OCI-M1 (cell line): ENCODE data around the gene SLC39A6.
"Not testable (repeated sequence)": the region's sequence is repeated elsewhere in the genome, so short reads cannot be mapped to it uniquely, and the experiment has no call there.

ENCODE experiments used
- DNase-seq: peaks from one replicate; lab custom pipeline; 2025; lab: John Stamatoyannopoulos, UW

The SLC39A6 gene

GRCh38 chr18:36135264-36135663, 6.1 kb upstream of the SLC39A6 start:
- no peak for DNase-seq

- DNase-seq: no peak
Measured at GRCh38 chr18:36132756-36133155, 3.6 kb upstream of the SLC39A6 start.

- DNase-seq: no peak
Measured at GRCh38 chr18:36131692-36132483, 2.7 kb upstream of the SLC39A6 start.

GRCh38 chr18:36130883-36131653, 1.9 kb upstream of the SLC39A6 start:
- DNase-seq: no peak

GRCh38 chr18:36130039-36130831, 1.1 kb upstream of the SLC39A6 start:
- DNase-seq: no peak

- no peak for DNase-seq
Measured at GRCh38 chr18:36128907-36129299, 237 bp downstream of the SLC39A6 start.

- peak; percentile 50 for DNase-seq
Measured at GRCh38 chr18:36128530-36128870, 640 bp downstream of the SLC39A6 start.

- peak; percentile 50 for DNase-seq
Measured at GRCh38 chr18:36127836-36128529, 1.2 kb downstream of the SLC39A6 start.

GRCh38 chr18:36126668-36127067, 2.5 kb downstream of the SLC39A6 start:
- DNase-seq: no peak

- DNase-seq: no peak
Measured at GRCh38 chr18:36124841-36125240, 4.3 kb downstream of the SLC39A6 start.

GRCh38 chr18:36120297-36120696, 8.8 kb downstream of the SLC39A6 start:
- DNase-seq: no peak

GRCh38 chr18:36116771-36117170, 12.4 kb downstream of the SLC39A6 start:
- DNase-seq: not testable (repeated sequence)

GRCh38 chr18:36114738-36115137, 14.4 kb downstream of the SLC39A6 start:
- DNase-seq: no peak

GRCh38 chr18:36114251-36114650, 14.9 kb downstream of the SLC39A6 start:
- DNase-seq: no peak

- DNase-seq: no peak
Measured at GRCh38 chr18:36112302-36112701, 16.8 kb downstream of the SLC39A6 start.

- no peak for DNase-seq
Measured at GRCh38 chr18:36109737-36110136, 19.4 kb downstream of the SLC39A6 start.

GRCh38 chr18:36108601-36109000, 20.5 kb downstream of the SLC39A6 start:
- DNase-seq: no peak

- no peak for DNase-seq
Measured at GRCh38 chr18:36108196-36108595, 20.9 kb downstream of the SLC39A6 start.

GRCh38 chr18:36107477-36107876, 21.7 kb downstream of the SLC39A6 start:
- no peak for DNase-seq

GRCh38 chr18:36104749-36105148, 24.4 kb downstream of the SLC39A6 start:
- DNase-seq: no peak

- DNase-seq: no peak
Measured at GRCh38 chr18:36101943-36102342, 27.2 kb downstream of the SLC39A6 start.

GRCh38 chr18:36099311-36099710, 29.8 kb downstream of the SLC39A6 start:
- DNase-seq: peak; percentile 19
